ENCODE data around the gene WDTC1. TPM values are rescaled to one million over a fixed set of nuclear protein-coding genes. Genes with fewer than 3 reads are reported as not detected.
A peak's percentile ranks its signal among the peaks of the same experiment; 100 is the strongest.
"Not testable (repeated sequence)": the region's sequence is repeated elsewhere in the genome, so short reads cannot be mapped to it uniquely, and the experiment has no call there.

Gene WDTC1
- total RNA-seq (2014; rRNA removed; shearing (Covaris generic)): 10.3 and 12.4 TPM in 2 replicates

DNA sequence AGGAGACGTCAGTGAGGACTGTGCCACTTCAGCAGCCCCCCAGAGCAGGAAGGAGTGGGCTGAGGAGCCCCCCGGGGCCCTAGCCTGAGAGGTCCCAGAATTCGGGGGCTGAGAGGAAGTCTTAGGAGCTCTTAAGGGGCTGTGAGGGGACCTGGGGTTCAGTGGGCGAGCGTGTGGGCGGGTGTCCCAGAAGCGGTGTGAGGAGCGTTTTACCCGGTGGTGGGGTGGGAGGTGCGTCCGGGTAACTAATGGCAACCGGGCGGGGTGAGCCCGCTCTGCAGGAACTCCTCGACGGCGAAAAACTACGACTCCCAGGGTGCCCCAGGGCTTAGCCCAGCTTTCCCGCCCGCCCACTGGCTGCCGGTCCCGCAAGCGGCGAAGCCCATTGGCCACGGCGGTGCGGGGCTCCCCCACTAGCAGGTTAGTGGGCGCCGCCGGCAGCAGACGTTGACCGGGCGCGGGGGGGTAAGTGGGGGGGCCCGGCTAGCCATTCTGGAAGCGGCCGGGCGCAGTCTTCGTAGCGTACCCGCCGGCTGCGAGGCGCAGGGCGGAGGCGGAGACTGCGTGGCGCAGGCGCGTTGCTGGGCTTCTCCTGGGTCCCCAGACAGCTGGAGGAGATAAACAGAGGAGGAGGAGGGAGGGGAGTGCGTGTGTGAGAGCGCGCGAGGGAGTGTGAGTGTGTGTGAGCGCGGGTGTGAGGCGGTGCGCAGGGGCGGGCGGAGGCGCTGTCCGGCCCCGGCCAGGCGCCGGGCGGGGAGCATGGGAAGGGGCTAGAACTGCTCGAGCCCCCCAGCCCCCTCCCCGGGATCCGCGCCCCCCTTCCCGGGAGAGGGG lies at the start of gene WDTC1:
Gene WDTC1, plus strand, starts transcription at position 584 of the 834 bp plus-strand sequence. CDS start 26,423 bp downstream, outside the sequence.
- peak; percentile 95 for DNase-seq (ENCODE audit: low spot score)

DNA sequence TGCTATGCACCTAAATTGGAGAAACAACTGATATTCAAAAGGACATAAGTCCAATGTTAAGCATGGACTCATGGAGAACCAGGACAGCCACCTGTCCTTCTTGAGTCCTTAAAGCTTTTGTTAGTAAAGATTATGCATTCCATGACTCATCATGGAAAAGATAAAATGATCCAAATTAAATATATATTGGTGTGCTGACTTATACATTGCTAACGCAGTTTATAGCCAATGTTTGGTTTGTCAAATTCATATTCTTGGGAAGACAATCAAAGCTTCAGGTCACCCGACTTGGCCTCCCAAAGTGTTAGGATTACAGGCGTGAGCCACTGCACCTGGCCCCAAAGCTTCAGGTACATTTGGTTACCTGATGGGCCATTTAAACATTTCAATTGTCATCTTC lies 49.8 kb upstream of the WDTC1 start:
- DNase-seq (ENCODE audit: low spot score): not testable (repeated sequence)

- no peak for DNase-seq (ENCODE audit: low spot score)
These were observed 42.3 kb upstream of the WDTC1 start for GRCh38 chr1:27192039-27192529.

DNA sequence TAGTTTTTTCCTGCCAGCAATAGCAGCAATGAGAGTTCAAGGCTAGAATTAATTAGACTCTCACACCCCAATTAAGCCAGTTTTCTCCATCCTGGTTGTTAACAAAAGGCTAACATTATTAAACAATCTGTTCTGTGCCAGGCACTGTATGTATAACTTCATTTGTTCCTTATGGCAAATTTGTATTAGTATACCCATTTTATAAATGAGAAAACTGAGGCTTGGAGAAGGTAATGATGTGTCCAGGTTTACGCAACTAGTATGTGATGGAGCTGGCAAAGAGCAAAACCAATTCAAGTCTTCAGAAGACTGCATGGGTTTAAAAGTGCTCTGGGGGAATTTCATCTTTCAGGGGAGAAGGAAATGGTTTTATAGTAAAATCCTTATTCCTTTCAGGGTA lies 41.2 kb upstream of the WDTC1 start:
- no peak for DNase-seq (ENCODE audit: low spot score)

DNA sequence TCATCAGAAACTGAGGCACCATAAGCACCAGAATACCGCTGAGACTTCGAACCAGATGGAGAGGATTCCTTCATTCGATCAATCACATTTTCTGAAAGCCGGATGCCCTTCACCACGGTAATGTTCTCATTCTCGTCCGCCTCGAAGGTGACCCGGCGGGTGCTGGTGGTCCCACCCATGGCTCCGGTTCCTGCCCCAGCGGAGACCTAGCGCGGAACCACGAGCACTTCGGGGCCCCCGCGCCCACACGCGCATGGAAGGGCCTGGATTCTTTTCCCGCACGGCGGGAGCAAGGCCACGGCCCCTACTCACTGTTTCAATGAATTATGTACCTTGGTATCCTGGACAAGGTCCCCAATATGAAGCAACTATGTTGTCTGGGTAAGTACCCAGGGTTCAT lies 33.1 kb upstream of the WDTC1 start:
- no peak for DNase-seq (ENCODE audit: low spot score)

DNA sequence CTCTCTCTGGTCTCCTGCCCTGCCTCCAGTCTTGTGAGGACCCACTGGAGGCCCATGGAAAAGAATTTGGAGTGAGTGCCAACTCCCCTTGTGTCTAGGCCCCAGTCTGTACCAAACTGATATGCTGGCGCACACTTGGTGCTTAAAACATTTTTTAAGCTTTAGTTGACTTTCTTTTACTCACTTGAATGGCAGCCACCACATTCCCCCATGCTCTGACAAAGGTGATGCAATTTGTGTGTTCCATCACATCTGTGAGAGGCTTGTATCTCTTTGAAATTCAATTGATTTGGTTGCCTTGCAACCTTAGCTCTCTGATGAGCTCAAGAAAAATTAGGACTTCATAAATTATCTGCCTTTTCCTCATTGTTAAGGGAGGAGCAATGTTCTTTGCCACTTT lies 30.5 kb upstream of the WDTC1 start:
- no peak for DNase-seq (ENCODE audit: low spot score)

GRCh38 chr1:27207238-27207637 lies 27.2 kb upstream of the WDTC1 start:
- DNase-seq (ENCODE audit: low spot score): not testable (repeated sequence)

DNA sequence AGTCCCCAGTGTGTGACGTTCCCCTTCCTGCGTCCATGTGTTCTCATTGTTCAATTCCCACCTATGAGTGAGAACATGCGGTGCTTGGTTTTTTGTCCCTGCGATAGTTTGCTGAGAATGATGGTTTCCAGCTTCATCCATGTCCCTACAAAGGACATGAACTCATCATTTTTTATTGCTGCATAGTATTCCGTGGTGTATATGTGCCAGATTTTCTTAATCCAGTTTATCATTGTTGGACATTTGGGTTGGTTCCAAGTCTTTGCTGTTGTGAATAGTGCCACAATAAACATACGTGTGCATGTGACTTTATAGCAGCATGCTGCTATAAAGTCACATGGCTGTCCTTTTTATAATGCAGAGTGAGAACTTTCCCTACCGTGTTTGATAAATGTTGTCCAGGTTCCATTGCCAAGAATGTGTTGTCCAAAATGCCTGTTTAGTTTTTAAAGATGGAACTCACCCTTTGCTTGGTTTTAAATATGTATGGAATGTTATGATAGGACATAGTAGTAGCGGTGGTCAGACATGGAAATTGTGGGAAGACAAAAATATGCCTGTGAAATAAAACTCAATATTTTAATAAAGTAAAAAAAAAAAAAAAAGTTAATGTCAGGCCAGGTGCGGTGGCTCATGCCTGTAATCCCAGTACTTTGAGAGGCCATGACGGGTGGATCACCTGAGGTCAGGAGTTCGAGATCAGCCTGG lies 26.1 kb upstream of the WDTC1 start:
- DNase-seq (ENCODE audit: low spot score): not testable (repeated sequence)

DNA sequence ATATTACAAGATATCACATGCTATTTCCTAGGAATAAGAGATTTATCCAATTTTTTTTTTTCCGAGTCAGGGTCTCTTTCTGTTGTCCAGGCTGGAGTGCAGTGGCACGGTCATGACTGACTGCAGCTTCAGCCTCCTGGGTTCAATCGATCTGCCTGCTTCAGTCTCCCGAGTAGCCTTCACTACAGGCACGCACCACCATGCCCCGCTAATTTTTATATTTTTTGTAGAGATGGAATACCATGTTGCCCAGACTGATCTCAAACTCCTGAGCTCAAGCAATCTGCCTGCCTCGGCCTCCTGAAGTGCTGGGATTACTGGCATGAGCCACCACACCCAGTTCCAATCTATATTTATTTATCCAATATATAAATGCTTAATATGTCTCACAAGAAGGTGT lies 18.0 kb upstream of the WDTC1 start:
- DNase-seq (ENCODE audit: low spot score): no peak

- no peak for DNase-seq (ENCODE audit: low spot score)
These were observed 17.0 kb upstream of the WDTC1 start for GRCh38 chr1:27217401-27217800.

GRCh38 chr1:27218736-27219135 lies 15.7 kb upstream of the WDTC1 start:
- DNase-seq (ENCODE audit: low spot score): no peak

DNA sequence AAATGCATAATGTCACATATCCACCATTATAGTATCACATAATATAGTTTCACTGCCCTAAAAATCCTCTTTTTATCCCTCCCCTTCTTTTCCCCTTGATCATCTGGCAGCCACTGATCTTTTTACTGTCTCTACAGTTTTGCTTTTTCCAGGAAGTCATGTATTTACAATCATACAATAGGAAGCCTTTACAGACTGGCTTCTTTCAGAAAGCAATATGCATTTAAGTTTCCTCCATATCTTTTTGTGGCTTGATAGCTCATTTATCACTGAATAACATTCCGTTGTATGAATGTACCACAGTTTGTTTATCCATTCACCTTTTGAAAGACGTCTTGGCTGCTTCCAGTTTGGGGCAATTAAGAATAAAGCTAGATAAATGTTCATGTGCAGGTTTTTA lies 14.3 kb upstream of the WDTC1 start:
- no peak for DNase-seq (ENCODE audit: low spot score)

GRCh38 chr1:27220702-27221497 lies 13.5 kb upstream of the WDTC1 start:
- DNase-seq (ENCODE audit: low spot score): not testable (repeated sequence)

- no peak for DNase-seq (ENCODE audit: low spot score)
These were observed 8.8 kb upstream of the WDTC1 start for GRCh38 chr1:27225621-27226020.

DNA sequence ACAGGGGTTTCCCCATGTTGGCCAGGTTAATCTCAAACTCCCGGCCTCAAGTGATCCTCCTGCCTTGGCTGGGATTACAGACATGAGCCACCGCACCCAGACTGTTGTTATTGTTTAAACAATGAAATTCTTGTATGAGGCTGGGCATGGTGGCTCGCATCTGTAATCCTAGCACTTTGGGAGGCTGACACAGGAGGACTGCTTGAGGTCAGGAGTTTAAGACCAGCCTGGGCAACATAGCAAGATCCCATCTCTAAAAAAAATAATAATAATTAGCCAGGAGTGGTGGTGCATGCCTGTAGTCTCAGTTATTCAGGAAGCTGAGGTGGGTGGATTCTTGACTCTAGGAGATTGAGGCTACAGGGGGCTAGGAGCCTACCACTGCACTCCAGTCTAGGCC lies 6.7 kb upstream of the WDTC1 start:
- no peak for DNase-seq (ENCODE audit: low spot score)

DNA sequence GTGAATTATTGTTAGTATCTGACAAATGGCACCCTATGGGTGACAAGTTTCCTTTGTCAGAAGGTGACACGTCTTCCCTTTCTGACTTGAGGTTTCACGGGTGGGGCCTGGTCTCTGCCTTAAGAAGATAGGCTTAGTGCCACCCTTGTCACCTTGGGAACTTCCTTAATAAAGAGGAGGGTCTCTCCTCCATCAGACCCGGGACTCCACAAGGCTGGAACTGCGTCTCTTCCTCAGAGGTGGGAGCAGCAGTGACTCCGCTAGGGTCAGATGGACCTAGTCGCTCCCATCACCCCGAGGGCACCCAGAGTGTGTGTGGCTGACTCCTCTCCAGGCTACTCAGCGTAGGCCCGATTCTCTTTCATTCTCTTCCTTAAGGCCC lies 774 bp upstream of the WDTC1 start:
- DNase-seq (ENCODE audit: low spot score): no peak

GRCh38 chr1:27235827-27236226 lies 1.4 kb downstream of the WDTC1 start:
- DNase-seq (ENCODE audit: low spot score): no peak

DNA sequence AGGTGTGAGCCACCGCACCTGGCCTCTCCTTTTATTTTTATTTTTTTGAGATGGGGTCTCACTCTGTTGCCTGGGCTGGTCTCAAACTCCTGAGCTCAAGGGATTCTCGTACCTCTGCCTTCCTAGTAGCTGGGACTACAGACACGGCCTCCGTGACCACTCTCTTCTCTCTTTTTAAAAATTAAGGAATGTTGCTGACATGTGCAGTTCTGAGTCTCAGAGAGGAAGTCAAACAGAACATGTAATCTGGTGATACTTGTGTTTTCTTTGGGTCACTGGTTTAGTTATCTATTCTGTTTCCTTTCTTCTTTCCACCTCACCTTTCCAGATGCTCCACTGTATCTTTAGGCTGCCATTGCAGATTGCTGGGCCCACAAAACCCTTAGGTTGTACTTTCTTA lies 2.7 kb downstream of the WDTC1 start:
- no peak for DNase-seq (ENCODE audit: low spot score)

DNA sequence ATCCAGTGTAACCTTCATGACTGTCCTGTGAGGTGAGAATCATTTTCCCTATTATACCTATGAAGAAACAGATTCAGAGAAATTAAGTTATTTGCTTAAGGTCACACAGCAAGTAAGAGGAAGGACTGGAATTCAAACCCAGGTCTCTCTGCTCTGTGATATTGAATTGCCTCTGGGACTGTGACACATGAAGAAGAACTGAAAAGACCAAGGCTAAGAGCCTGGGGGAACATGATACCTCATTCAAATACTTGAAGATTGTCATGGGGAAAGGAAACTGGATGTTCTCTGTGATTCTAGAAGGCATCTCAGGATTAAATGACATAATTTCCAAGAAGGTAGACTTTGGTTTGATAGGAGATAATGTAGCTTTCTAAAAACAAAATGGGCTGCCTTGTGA lies 3.6 kb downstream of the WDTC1 start:
- no peak for DNase-seq (ENCODE audit: low spot score)

- DNase-seq (ENCODE audit: low spot score): no peak
These were observed 7.2 kb downstream of the WDTC1 start for GRCh38 chr1:27241677-27242076.

GRCh38 chr1:27243665-27244064 lies 9.2 kb downstream of the WDTC1 start:
- not testable (repeated sequence) for DNase-seq (ENCODE audit: low spot score)

DNA sequence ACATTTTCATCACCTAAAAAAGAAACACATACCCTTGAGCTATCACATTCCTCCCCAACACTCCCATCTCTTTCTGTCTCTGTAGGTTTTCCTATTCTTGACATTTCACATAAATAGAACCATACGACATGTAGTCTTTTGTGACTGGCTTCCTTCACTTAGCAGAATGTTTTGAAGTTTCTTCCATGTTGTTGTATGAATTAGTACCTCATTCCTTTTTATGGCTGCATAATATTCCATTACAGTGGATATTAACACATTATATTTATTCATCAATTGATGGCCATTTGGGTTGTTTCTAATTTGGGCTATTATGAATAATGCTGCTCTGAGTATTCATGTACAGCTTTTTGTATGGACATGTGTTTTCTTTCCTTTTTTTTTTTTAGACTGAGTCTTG lies 11.8 kb downstream of the WDTC1 start:
- no peak for DNase-seq (ENCODE audit: low spot score)

All from H4 (cell line).